ENCODE data around the gene RNF8.

The RNF8 gene

GRCh38 chr6:37311741-37312473, 41.9 kb upstream of the RNF8 start:
- no peaks in the 10 kb centered on the region for H3K27me3 ChIP-seq (replicated peaks; ENCODE audit: control insufficient read depth, insufficient read depth, low read length, poor library complexity, severe bottlenecking)
- H3K27ac ChIP-seq (ENCODE audit: insufficient read depth, low read length, poor library complexity, severe bottlenecking): no peak overlapping the region
- peaks cover 31% of the 10 kb centered on the region for H3K36me3 ChIP-seq (ENCODE audit: control insufficient read depth, insufficient read depth, low read length)
- H3K4me3 ChIP-seq (ENCODE audit: insufficient read depth, low read depth, low read length, poor library complexity, severe bottlenecking): no peak overlapping the region
- no peak for DNase-seq
- H3K4me1 ChIP-seq (ENCODE audit: control insufficient read depth, insufficient read depth, low read length, poor library complexity, severe bottlenecking): no peaks in the 10 kb centered on the region
- no peaks in the 10 kb centered on the region for H3K9me3 ChIP-seq (ENCODE audit: control insufficient read depth, low read length)

- Histone ChIP-seq H3K4me1 (ENCODE audit: control insufficient read depth, insufficient read depth, low read length, poor library complexity, severe bottlenecking) (no peaks in the 10 kb centered on the region), H3K9me3 (ENCODE audit: control insufficient read depth, low read length) (no peaks in the 10 kb centered on the region), H3K27me3 (replicated peaks; ENCODE audit: control insufficient read depth, insufficient read depth, low read length, poor library complexity, severe bottlenecking) (no peaks in the 10 kb centered on the region), H3K27ac (ENCODE audit: insufficient read depth, low read length, poor library complexity, severe bottlenecking) (no peak overlapping the region), H3K36me3 (ENCODE audit: control insufficient read depth, insufficient read depth, low read length) (peaks cover 33% of the 10 kb centered on the region), H3K4me3 (ENCODE audit: insufficient read depth, low read depth, low read length, poor library complexity, severe bottlenecking) (no peak overlapping the region)
- DNase-seq: no peak
Observed at GRCh38 chr6:37313723-37314486, 39.9 kb upstream of the RNF8 start.

- no peaks in the 10 kb centered on the region for H3K4me1 ChIP-seq (ENCODE audit: control insufficient read depth, insufficient read depth, low read length, poor library complexity, severe bottlenecking)
- DNase-seq: no peak
- H3K36me3 ChIP-seq (ENCODE audit: control insufficient read depth, insufficient read depth, low read length): peaks cover 38% of the 10 kb centered on the region
- no peaks in the 10 kb centered on the region for H3K9me3 ChIP-seq (ENCODE audit: control insufficient read depth, low read length)
- H3K4me3 ChIP-seq (ENCODE audit: insufficient read depth, low read depth, low read length, poor library complexity, severe bottlenecking): no peak overlapping the region
- H3K27ac ChIP-seq (ENCODE audit: insufficient read depth, low read length, poor library complexity, severe bottlenecking): no peak overlapping the region
- no peaks in the 10 kb centered on the region for H3K27me3 ChIP-seq (replicated peaks; ENCODE audit: control insufficient read depth, insufficient read depth, low read length, poor library complexity, severe bottlenecking)
Observed at GRCh38 chr6:37314487-37315156, 39.2 kb upstream of the RNF8 start.

- Histone ChIP-seq H3K9me3 (ENCODE audit: control insufficient read depth, low read length) (no peaks in the 10 kb centered on the region), H3K27me3 (replicated peaks; ENCODE audit: control insufficient read depth, insufficient read depth, low read length, poor library complexity, severe bottlenecking) (no peaks in the 10 kb centered on the region), H3K4me3 (ENCODE audit: insufficient read depth, low read depth, low read length, poor library complexity, severe bottlenecking) (no peak overlapping the region), H3K36me3 (ENCODE audit: control insufficient read depth, insufficient read depth, low read length) (peaks cover 43% of the 10 kb centered on the region), H3K4me1 (ENCODE audit: control insufficient read depth, insufficient read depth, low read length, poor library complexity, severe bottlenecking) (no peaks in the 10 kb centered on the region), H3K27ac (ENCODE audit: insufficient read depth, low read length, poor library complexity, severe bottlenecking) (no peak overlapping the region)
- no peak for DNase-seq
Observed at GRCh38 chr6:37315157-37315515, 38.6 kb upstream of the RNF8 start.

GRCh38 chr6:37316071-37316470, 37.7 kb upstream of the RNF8 start:
- no peaks in the 10 kb centered on the region for H3K9me3 ChIP-seq (ENCODE audit: control insufficient read depth, low read length)
- DNase-seq: no peak
- no peaks in the 10 kb centered on the region for H3K27me3 ChIP-seq (replicated peaks; ENCODE audit: control insufficient read depth, insufficient read depth, low read length, poor library complexity, severe bottlenecking)
- H3K36me3 ChIP-seq (ENCODE audit: control insufficient read depth, insufficient read depth, low read length): peaks cover 43% of the 10 kb centered on the region
- no peaks in the 10 kb centered on the region for H3K4me1 ChIP-seq (ENCODE audit: control insufficient read depth, insufficient read depth, low read length, poor library complexity, severe bottlenecking)
- no peak overlapping the region for H3K4me3 ChIP-seq (ENCODE audit: insufficient read depth, low read depth, low read length, poor library complexity, severe bottlenecking)
- H3K27ac ChIP-seq (ENCODE audit: insufficient read depth, low read length, poor library complexity, severe bottlenecking): no peak overlapping the region

- no peaks in the 10 kb centered on the region for H3K9me3 ChIP-seq (ENCODE audit: control insufficient read depth, low read length)
- H3K27ac ChIP-seq (ENCODE audit: insufficient read depth, low read length, poor library complexity, severe bottlenecking): no peak overlapping the region
- no peaks in the 10 kb centered on the region for H3K4me1 ChIP-seq (ENCODE audit: control insufficient read depth, insufficient read depth, low read length, poor library complexity, severe bottlenecking)
- H3K27me3 ChIP-seq (replicated peaks; ENCODE audit: control insufficient read depth, insufficient read depth, low read length, poor library complexity, severe bottlenecking): no peaks in the 10 kb centered on the region
- DNase-seq: no peak
- H3K4me3 ChIP-seq (ENCODE audit: insufficient read depth, low read depth, low read length, poor library complexity, severe bottlenecking): no peak overlapping the region
- peaks cover 43% of the 10 kb centered on the region for H3K36me3 ChIP-seq (ENCODE audit: control insufficient read depth, insufficient read depth, low read length)
Observed at GRCh38 chr6:37317312-37318038, 36.3 kb upstream of the RNF8 start.

- H3K27ac ChIP-seq (ENCODE audit: insufficient read depth, low read length, poor library complexity, severe bottlenecking): no peak overlapping the region
- no peaks in the 10 kb centered on the region for H3K9me3 ChIP-seq (ENCODE audit: control insufficient read depth, low read length)
- peaks cover 36% of the 10 kb centered on the region for H3K36me3 ChIP-seq (ENCODE audit: control insufficient read depth, insufficient read depth, low read length)
- DNase-seq: no peak
- H3K27me3 ChIP-seq (replicated peaks; ENCODE audit: control insufficient read depth, insufficient read depth, low read length, poor library complexity, severe bottlenecking): no peaks in the 10 kb centered on the region
- no peaks in the 10 kb centered on the region for H3K4me1 ChIP-seq (ENCODE audit: control insufficient read depth, insufficient read depth, low read length, poor library complexity, severe bottlenecking)
- H3K4me3 ChIP-seq (ENCODE audit: insufficient read depth, low read depth, low read length, poor library complexity, severe bottlenecking): no peak overlapping the region
Observed at GRCh38 chr6:37319156-37319555, 34.6 kb upstream of the RNF8 start.

GRCh38 chr6:37319856-37320480, 33.8 kb upstream of the RNF8 start:
- no peak for DNase-seq
- Histone ChIP-seq H3K27me3 (replicated peaks; ENCODE audit: control insufficient read depth, insufficient read depth, low read length, poor library complexity, severe bottlenecking) (no peaks in the 10 kb centered on the region), H3K36me3 (ENCODE audit: control insufficient read depth, insufficient read depth, low read length) (peaks cover 32% of the 10 kb centered on the region), H3K27ac (ENCODE audit: insufficient read depth, low read length, poor library complexity, severe bottlenecking) (no peak overlapping the region), H3K4me3 (ENCODE audit: insufficient read depth, low read depth, low read length, poor library complexity, severe bottlenecking) (no peak overlapping the region), H3K4me1 (ENCODE audit: control insufficient read depth, insufficient read depth, low read length, poor library complexity, severe bottlenecking) (no peaks in the 10 kb centered on the region), H3K9me3 (ENCODE audit: control insufficient read depth, low read length) (no peaks in the 10 kb centered on the region)

GRCh38 chr6:37320646-37321045, 33.1 kb upstream of the RNF8 start:
- Histone ChIP-seq H3K9me3 (ENCODE audit: control insufficient read depth, low read length) (no peaks in the 10 kb centered on the region), H3K36me3 (ENCODE audit: control insufficient read depth, insufficient read depth, low read length) (peaks cover 28% of the 10 kb centered on the region), H3K27me3 (replicated peaks; ENCODE audit: control insufficient read depth, insufficient read depth, low read length, poor library complexity, severe bottlenecking) (no peaks in the 10 kb centered on the region), H3K27ac (ENCODE audit: insufficient read depth, low read length, poor library complexity, severe bottlenecking) (no peak overlapping the region), H3K4me3 (ENCODE audit: insufficient read depth, low read depth, low read length, poor library complexity, severe bottlenecking) (no peak overlapping the region), H3K4me1 (ENCODE audit: control insufficient read depth, insufficient read depth, low read length, poor library complexity, severe bottlenecking) (no peaks in the 10 kb centered on the region)
- no peak for DNase-seq
